ENCODE measurements around the gene BRINP2. TPM values are rescaled to one million over a fixed set of nuclear protein-coding genes. Genes with fewer than 3 reads are reported as not detected.
"Not testable (repeated sequence)": the region's sequence is repeated elsewhere in the genome, so short reads cannot be mapped to it uniquely, and the experiment has no call there.

BRINP2 gene
- total RNA-seq, 1 donor from 2014 or later: 0.26 TPM

DNA sequence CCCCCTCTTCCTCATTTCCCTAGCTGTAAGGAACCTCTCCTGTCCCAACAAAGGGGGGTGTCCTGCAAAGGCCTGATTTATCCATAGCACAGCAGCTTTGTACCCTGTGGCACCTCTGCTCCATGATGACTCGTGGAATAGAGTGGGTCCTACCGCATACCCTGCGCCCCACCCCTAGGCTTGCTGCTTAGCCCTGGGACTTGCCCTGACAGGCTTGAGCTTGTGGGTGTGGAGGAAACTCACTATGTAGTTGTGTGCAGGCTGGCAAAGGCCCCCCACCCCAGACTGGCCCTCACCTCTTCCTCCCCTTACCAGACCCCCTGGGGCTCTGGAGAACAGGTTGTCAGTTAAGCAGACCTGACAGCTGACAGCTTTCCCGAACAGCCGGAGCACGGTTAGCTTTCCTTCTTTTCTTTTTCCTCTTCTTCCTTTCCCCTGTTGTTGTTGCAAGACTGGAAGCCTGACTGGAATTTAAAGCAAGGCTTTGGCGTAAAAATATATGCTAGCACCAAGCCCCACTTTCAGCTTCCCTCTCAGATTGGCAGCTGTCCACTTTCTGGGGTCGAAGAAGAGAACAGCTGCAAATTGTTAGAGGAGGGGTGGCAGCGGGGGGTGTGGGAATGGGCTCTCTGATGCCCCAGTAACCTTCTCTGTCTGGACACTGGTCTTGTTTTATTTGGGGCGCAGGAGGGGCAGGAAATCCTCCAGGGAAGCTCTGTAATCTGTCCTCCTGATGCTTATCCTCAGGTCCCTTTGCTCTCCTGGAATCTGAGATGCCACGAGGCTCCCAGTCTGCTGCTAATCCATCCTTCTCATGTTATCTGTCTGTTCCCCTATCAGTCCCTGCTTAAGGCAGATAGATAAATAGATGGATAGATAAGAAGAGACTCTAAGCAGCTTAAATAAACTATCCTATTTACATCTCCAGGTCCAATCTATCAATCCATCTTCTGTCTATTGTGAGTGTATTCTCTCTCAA lies 134.6 kb downstream of the BRINP2 start:
- Mint-ChIP-seq H3K4me1 (ENCODE audit: low read depth) (no peaks in the 10 kb centered on the region), H3K27me3 (ENCODE audit: insufficient read depth) (no peaks in the 10 kb centered on the region), H3K36me3 (ENCODE audit: low read depth) (no peaks in the 10 kb centered on the region), H3K4me3 (no peak overlapping the region), H3K27ac (no peak overlapping the region), H3K9me3 (no peaks in the 10 kb centered on the region)
- no peak for DNase-seq (ENCODE audit: low spot score)
- intact Hi-C loops (cut with micrococcal nuclease): no loop called here

DNA sequence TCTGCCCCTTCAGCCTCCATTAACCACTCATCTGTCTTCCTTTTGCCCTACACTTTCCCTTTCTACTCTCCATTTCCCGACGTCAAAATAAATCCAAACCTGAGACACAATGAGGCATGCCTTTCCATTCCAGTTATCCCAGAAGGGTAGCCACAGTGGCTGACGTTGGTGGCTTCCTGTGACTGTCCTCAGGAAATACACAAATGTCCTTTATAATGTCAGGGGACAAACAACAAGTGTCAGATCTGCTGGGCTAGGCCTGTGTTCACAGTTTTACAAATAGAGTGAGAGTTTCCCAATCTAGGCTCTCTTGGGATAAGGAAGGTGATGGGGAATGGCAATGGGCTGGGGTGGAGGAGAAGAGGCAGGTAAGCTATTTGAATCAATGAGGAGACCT lies 135.3 kb downstream of the BRINP2 start:
- Mint-ChIP-seq H3K9me3 (no peaks in the 10 kb centered on the region), H3K4me1 (ENCODE audit: low read depth) (no peaks in the 10 kb centered on the region), H3K27ac (no peak overlapping the region), H3K4me3 (no peak overlapping the region), H3K27me3 (ENCODE audit: insufficient read depth) (no peaks in the 10 kb centered on the region), H3K36me3 (ENCODE audit: low read depth) (no peaks in the 10 kb centered on the region)
- DNase-seq (ENCODE audit: low spot score): no peak
- intact Hi-C loops (cut with micrococcal nuclease): no loop called here

DNA sequence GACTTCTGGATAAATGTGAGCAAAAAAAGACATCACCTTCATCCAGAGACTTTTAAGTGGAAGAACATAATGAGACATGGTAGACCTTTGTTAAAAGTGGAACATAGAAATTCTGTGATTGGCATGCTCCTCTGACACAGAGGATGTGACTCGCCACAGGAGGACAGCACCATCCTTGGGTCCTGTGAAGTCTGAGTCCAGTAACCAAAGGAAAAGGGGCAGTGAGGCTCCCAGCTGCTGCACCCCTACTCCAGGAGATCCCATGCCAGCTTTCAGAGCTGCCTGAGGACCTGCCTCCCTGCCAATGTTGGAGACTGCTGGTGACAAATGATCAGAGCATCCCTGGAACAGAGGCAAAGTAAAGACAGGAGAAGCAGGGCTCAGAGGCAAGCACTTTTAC lies 136.2 kb downstream of the BRINP2 start:
- H3K36me3 Mint-ChIP-seq (ENCODE audit: low read depth): no peaks in the 10 kb centered on the region
- H3K4me1 Mint-ChIP-seq (ENCODE audit: low read depth): no peaks in the 10 kb centered on the region
- intact Hi-C loops (cut with micrococcal nuclease): no loop called here
- DNase-seq (ENCODE audit: low spot score): no peak
- no peaks in the 10 kb centered on the region for H3K27me3 Mint-ChIP-seq (ENCODE audit: insufficient read depth)
- no peaks in the 10 kb centered on the region for H3K9me3 Mint-ChIP-seq
- H3K4me3 Mint-ChIP-seq: no peak overlapping the region
- no peak overlapping the region for H3K27ac Mint-ChIP-seq

DNA sequence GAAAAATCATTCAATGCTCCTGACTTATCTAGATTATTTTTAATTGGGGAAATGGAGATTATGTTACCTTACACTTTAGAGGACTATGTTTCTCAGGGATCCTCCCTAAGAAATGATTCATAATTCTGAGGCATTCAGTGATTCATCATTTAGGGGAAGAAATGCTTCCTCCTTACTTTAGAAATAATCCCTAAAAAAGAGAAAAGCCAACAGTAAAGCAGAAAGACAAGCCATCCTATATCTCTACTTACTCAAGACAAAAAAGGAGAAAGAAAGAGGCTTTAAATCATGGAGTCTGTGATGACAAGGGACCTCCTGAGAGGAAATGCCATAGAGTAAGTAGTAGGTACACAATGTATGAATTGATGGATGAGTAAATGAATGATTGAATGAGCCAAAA lies 137.0 kb downstream of the BRINP2 start:
- intact Hi-C loops (cut with micrococcal nuclease): no loop called here

DNA sequence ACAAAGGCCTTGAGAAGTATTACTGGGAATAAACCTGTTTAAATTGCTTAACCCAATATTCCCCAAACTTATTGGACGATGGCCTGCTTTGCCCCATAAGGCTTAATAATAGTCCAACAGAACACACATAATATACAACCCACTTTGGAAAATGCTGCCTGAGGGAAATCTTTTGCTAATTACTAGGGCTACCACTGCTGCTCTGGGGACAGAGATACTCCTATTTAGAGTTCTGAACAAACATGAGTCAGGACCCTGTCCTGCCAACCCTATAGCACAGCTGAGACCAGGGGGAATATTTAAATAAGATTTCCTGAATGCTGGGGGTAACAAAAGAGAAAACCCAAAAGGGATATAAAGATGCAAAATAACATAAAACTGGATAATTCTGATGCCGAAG lies 139.1 kb downstream of the BRINP2 start:
- intact Hi-C loops (cut with micrococcal nuclease): no loop called here
- Mint-ChIP-seq H3K9me3 (no peaks in the 10 kb centered on the region), H3K36me3 (ENCODE audit: low read depth) (no peaks in the 10 kb centered on the region), H3K27ac (no peak overlapping the region), H3K27me3 (ENCODE audit: insufficient read depth) (no peaks in the 10 kb centered on the region), H3K4me3 (no peak overlapping the region), H3K4me1 (ENCODE audit: low read depth) (no peaks in the 10 kb centered on the region)
- DNase-seq (ENCODE audit: low spot score): no peak

More for the DNA sequence above, 137.0 kb downstream of the BRINP2 start:
- H3K9me3 Mint-ChIP-seq: no peaks in the 10 kb centered on the region
- no peak overlapping the region for H3K27ac Mint-ChIP-seq
- H3K27me3 Mint-ChIP-seq (ENCODE audit: insufficient read depth): no peaks in the 10 kb centered on the region
- H3K36me3 Mint-ChIP-seq (ENCODE audit: low read depth): no peaks in the 10 kb centered on the region
- no peaks in the 10 kb centered on the region for H3K4me1 Mint-ChIP-seq (ENCODE audit: low read depth)
- DNase-seq (ENCODE audit: low spot score): no peak
- H3K4me3 Mint-ChIP-seq: no peak overlapping the region

DNA sequence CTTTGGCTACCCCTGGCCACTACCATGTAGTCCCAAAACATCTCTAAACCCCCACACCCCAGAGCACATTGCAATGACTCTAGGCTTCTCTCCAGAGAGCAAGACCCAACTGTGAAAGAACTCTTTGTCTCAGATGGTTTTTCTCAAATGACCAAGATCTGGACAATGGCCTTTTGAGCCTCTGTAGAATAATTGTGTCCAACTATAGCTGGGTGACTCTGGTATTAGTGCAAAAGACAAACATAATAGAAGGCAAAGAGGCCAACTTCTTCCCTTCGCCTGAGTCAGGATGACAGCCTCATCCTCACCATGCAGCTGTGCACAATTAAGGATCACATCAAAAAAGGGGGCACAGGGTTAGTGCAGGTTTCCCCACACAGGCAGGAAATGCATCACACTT lies 139.6 kb downstream of the BRINP2 start:
- Mint-ChIP-seq H3K36me3 (ENCODE audit: low read depth) (no peaks in the 10 kb centered on the region), H3K9me3 (no peaks in the 10 kb centered on the region), H3K4me3 (no peak overlapping the region), H3K27me3 (ENCODE audit: insufficient read depth) (no peaks in the 10 kb centered on the region), H3K27ac (no peak overlapping the region), H3K4me1 (ENCODE audit: low read depth) (no peaks in the 10 kb centered on the region)
- no peak for DNase-seq (ENCODE audit: low spot score)
- intact Hi-C loops (cut with micrococcal nuclease): no loop called here

DNA sequence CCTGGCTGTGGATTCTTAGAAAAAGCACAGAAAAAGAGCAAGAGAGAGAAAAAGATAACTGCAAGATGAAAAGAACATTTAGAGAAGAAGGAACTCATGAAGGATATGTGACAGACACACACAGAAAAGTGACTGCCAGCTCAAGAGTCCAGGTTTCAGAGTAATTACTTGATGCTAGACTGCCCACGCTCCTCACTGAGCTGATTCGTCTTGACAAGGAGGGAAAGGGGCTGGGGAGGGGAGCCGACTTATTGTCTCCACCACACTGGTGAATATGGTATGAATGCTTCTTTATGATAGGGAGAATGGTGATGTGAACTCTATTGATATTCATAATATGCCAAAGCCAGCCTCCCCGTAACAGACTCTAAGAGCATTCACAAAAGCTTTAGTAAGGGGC lies 140.4 kb downstream of the BRINP2 start:
- Mint-ChIP-seq H3K4me3 (no peak overlapping the region), H3K27ac (no peak overlapping the region), H3K27me3 (ENCODE audit: insufficient read depth) (no peaks in the 10 kb centered on the region), H3K9me3 (no peaks in the 10 kb centered on the region), H3K36me3 (ENCODE audit: low read depth) (no peaks in the 10 kb centered on the region), H3K4me1 (ENCODE audit: low read depth) (no peaks in the 10 kb centered on the region)
- DNase-seq (ENCODE audit: low spot score): no peak
- intact Hi-C loops (cut with micrococcal nuclease): no loop called here

DNA sequence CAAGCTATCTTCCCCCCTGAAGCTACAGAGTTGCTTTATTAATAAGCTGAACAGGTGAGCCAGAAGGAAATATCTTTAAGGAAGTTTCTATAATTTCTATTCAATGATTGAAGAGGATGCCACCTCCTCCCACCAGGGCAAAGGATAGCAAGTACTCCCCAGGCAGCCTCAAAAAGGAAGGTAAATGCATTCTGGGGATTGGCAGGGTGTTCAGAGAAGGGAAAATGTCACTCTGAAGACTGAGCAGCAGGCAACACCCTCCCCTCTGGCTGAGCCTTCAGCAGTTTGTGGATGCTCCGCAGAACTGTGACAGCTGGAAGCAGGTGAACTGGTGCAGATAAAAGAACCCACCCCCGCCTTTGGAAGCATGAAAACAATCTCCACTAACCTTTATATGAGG lies 140.8 kb downstream of the BRINP2 start:
- H3K4me1 Mint-ChIP-seq (ENCODE audit: low read depth): no peaks in the 10 kb centered on the region
- intact Hi-C loops (cut with micrococcal nuclease): no loop called here

DNA sequence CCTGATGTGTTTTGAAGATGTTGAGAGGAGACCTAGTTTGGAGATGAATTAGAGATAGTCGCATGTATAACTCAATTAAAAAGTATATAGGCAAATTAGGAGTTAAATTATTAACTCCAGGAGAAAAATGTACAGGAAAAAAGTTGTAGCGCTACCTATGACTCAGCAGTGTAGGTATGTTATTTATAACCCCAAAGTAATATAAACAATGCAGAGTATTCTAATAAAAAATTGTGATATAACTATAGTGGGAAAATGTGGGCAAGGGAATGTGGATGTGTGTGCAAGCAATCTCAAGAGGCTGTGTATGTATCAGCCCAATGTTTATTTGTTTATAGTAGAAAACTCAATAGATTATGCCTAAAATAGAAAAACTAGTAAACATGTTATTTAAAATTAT lies 144.5 kb downstream of the BRINP2 start:
- intact Hi-C loops (cut with micrococcal nuclease): no loop called here
- DNase-seq (ENCODE audit: low spot score): no peak
- Mint-ChIP-seq H3K27me3 (ENCODE audit: insufficient read depth) (no peaks in the 10 kb centered on the region), H3K27ac (no peak overlapping the region), H3K9me3 (no peaks in the 10 kb centered on the region), H3K36me3 (ENCODE audit: low read depth) (no peaks in the 10 kb centered on the region), H3K4me3 (no peak overlapping the region), H3K4me1 (ENCODE audit: low read depth) (no peaks in the 10 kb centered on the region)

More for the DNA sequence above, 140.8 kb downstream of the BRINP2 start:
- no peaks in the 10 kb centered on the region for H3K27me3 Mint-ChIP-seq (ENCODE audit: insufficient read depth)
- no peaks in the 10 kb centered on the region for H3K36me3 Mint-ChIP-seq (ENCODE audit: low read depth)
- no peak for DNase-seq (ENCODE audit: low spot score)
- H3K27ac Mint-ChIP-seq: no peak overlapping the region
- H3K4me3 Mint-ChIP-seq: no peak overlapping the region
- no peaks in the 10 kb centered on the region for H3K9me3 Mint-ChIP-seq

DNA sequence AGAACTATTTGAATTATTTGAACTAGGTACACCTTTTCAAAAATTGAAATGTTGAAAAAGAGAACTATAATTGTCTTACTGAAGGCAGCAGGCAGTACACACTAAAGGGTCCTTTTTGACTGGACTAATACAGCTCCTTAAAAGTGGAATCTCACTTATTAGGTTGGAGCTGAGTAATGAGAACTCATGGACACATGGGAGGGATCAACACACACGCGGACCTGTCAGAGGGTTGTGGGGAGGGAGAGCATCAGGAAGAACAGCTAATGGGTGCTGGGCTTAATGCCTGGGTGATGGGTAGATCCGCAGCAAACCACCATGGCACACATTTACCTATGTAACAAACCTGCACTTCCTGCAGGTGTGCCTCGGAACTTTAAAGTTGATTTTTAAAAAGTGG lies 145.0 kb downstream of the BRINP2 start:
- Mint-ChIP-seq H3K4me3 (no peak overlapping the region), H3K4me1 (ENCODE audit: low read depth) (no peaks in the 10 kb centered on the region), H3K36me3 (ENCODE audit: low read depth) (no peaks in the 10 kb centered on the region), H3K27me3 (ENCODE audit: insufficient read depth) (no peaks in the 10 kb centered on the region), H3K27ac (no peak overlapping the region), H3K9me3 (no peaks in the 10 kb centered on the region)
- no peak for DNase-seq (ENCODE audit: low spot score)
- intact Hi-C loops (cut with micrococcal nuclease): no loop called here

DNA sequence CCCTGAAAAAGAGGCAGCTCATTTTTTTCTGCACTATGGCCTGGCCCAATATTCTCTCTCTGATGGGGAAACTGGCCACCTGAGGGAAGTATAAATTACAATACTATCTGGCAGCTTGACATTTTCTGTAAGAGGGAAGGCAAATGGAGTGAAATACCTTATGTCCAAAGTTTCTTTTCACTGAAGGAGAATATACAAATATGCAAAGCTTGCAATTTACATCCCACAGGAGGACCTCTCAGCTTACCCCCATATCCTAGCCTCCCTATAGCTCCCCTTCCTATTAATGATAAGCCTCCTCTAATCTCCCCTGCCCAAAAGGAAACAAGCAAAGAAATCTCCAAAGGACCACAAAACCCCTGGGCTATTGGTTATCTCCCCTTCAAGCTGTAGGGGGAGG lies 150.7 kb downstream of the BRINP2 start:
- H3K27me3 Mint-ChIP-seq (ENCODE audit: insufficient read depth); intact Hi-C loops (cut with micrococcal nuclease); H3K4me1 Mint-ChIP-seq (ENCODE audit: low read depth); H3K9me3 Mint-ChIP-seq; H3K36me3 Mint-ChIP-seq (ENCODE audit: low read depth); DNase-seq (ENCODE audit: low spot score); H3K4me3 Mint-ChIP-seq; H3K27ac Mint-ChIP-seq: not testable (repeated sequence)

DNA sequence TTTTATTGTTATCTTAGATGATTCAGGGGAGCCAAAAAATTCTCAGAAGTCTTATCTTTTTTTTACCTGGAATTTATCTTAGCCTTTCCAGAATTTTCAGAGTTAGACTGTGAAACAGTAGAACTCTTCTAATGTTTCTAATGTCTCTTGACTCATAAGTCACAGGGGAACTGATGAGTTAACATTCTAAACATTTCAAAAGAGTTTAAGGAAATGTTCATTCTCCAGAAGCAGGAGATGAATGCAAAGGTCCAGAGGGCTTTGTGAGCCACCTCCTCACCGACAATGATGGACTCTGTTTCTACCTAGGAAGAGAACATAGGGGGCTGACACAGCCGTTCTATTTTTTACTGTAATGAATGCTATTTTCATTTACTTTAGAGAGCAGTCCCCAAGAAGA lies 157.5 kb downstream of the BRINP2 start:
- H3K36me3 Mint-ChIP-seq (ENCODE audit: low read depth): no peaks in the 10 kb centered on the region
- H3K27ac Mint-ChIP-seq: no peak overlapping the region
- intact Hi-C loops (cut with micrococcal nuclease): no loop called here
- H3K27me3 Mint-ChIP-seq (ENCODE audit: insufficient read depth): no peaks in the 10 kb centered on the region
- H3K9me3 Mint-ChIP-seq: peaks cover 4% of the 10 kb centered on the region
- H3K4me3 Mint-ChIP-seq: no peak overlapping the region
- H3K4me1 Mint-ChIP-seq (ENCODE audit: low read depth): no peaks in the 10 kb centered on the region
- no peak for DNase-seq (ENCODE audit: low spot score)

DNA sequence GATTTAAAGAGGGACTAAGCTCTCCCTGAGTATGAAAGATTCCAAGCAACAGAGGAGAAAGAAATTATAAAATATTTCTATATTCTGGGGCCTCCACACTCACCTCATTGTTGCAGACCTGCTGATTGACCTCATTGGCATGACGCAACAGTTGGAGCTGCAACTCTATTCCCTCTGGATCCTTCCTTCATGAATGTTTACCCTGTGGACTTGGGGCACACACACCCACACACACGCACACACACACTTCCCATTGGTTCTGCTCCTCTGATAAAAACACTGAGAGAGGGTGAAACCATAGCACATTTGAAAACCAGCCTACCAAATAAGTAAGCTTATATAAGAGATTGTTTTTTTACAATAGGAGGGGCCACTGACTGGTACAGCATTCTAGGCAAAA lies 159.1 kb downstream of the BRINP2 start:
- Mint-ChIP-seq H3K4me3 (no peak overlapping the region), H3K9me3 (peaks cover 4% of the 10 kb centered on the region), H3K27me3 (ENCODE audit: insufficient read depth) (no peaks in the 10 kb centered on the region), H3K36me3 (ENCODE audit: low read depth) (no peaks in the 10 kb centered on the region), H3K4me1 (ENCODE audit: low read depth) (no peaks in the 10 kb centered on the region), H3K27ac (no peak overlapping the region)
- no peak for DNase-seq (ENCODE audit: low spot score)
- intact Hi-C loops (cut with micrococcal nuclease): no loop called here

All from activated T-helper 1 cell treated with anti-CD3 and anti-CD28 coated beads, Interleukin-12 subunit alpha, Interleukin-12 subunit beta, Interleukin-2, Interleukin-4 antibody, amounts not matched to agents 30 ng/mL and 10 ng/mL and 1 ng/mL, durations not matched to agents 14 hours and 24 hours and 36 hours (primary cell).